Psoas muscle (tissue), 8 donors: ENCODE results near the gene RHOT2. TPM values are rescaled to one million over a fixed set of nuclear protein-coding genes. Genes with fewer than 3 reads are reported as not detected.
A peak's percentile ranks its signal among the peaks of the same experiment; 100 is the strongest.

Experiments used
- ATAC-seq, 4 donors: fragments of 200-7000 bp; cut with Tn5 transposase; one replicate each; pipeline ENCODE4 v1.9.1; 2020; ENCODE audit warnings: moderate library complexity in 3 of 4, mild to moderate bottlenecking in 2 of 4
- DNase-seq, 2 donors: peaks; one replicate each; pipeline ENCODE4 v3.0.0-alpha.2; 2020
- H3K27ac ChIP-seq: fragments of 200-600 bp; one replicate; pipeline ENCODE4 v1.8.0; 2022
- H3K27me3 ChIP-seq, 3 donors: fragments of 200-600 bp in 1 of 3; one replicate each; pipeline versions ENCODE4 v1.6.1 to v1.8.0; 2013 to 2022; ENCODE audit warnings: low read length in 2 of 3, mild to moderate bottlenecking in 2 of 3, moderate library complexity in 1 of 3; ENCODE audit not compliant: insufficient read depth in 3 of 3
- H3K36me3 ChIP-seq, 2 donors: fragments of 200-600 bp in 1 of 2; one replicate each; pipeline versions ENCODE4 v1.6.1 to v1.8.0; 2013 to 2022; ENCODE audit warnings: low read depth in 1 of 2, mild to moderate bottlenecking in 1 of 2, moderate library complexity in 1 of 2; ENCODE audit not compliant: insufficient read depth in 1 of 2
- H3K4me1 ChIP-seq: fragments of 200-600 bp; one replicate; pipeline ENCODE4 v1.8.0; 2022
- H3K4me3 ChIP-seq: fragments of 200-600 bp; one replicate; pipeline ENCODE4 v1.8.0; 2022; ENCODE audit warnings: mild to moderate bottlenecking
- H3K9me3 ChIP-seq: fragments of 200-600 bp; one replicate; pipeline ENCODE4 v1.8.0; 2022
- WGBS, 3 donors: extraction: QIAGEN DNeasy Blood & Tissue Kit; methylation state at CpG; one replicate each; pipeline versions ENCODE4 v1.1.6 to v1.1.7; 2013; 5-methylcytosine and 5-hydroxymethylcytosine counted together
- intact Hi-C, 2 donors: fragments of 100-400 bp; cut with DNase I; formaldehyde crosslinking; loops; one replicate each; pipeline versions ENCODE4 v1.11.0 to v1.14.2; 2022
- polyA plus RNA-seq, 3 donors: library from polyadenylated mRNA; stranded (reverse); fragments of 200-250 nt; gene quantifications; one replicate each; pipeline ENCODE4 v1.2.3, GENCODE V29; 2013
- total RNA-seq, 4 donors: library from RNA; stranded (reverse); fragmentation: NEBNext Ultra II Directional in 2 of 4; extraction: Animal tissue kit (Norgen Biotek cat#: 25700) in 2 of 4; gene quantifications; one replicate each; pipeline versions ENCODE4 v1.2.1 to v1.2.4, GENCODE V29; 2021 to 2023
- TF ChIP-seq, protein P1 (sequence below): fragments of 200-600 bp; IDR thresholded peaks from one replicate; pipeline ENCODE4 v1.8.0; 2022; ENCODE audit warnings: antibody characterized with exemption
- donor health status: healthy with polysubstance abuse.
- donor health status: DM: no; HTN: no; CAD: no; lungs with moderate emphysema.
- donor health status: Bipolar disorder and iron deficiency.
- donor health status: healthy.
- donor health status: DM: yes; HTN: yes; CAD: no.
- donor health status: DM: no; HTN: no; CAD: no.
- donor health status: DM: no; HTN: no; CAD: no.
- donor health status: DM: yes; HTN: yes; CAD: no.

RHOT2 gene
- total and polyA plus RNA-seq, 7 donors = 38.8 to 75.8 (median 52.3) TPM

DNA sequence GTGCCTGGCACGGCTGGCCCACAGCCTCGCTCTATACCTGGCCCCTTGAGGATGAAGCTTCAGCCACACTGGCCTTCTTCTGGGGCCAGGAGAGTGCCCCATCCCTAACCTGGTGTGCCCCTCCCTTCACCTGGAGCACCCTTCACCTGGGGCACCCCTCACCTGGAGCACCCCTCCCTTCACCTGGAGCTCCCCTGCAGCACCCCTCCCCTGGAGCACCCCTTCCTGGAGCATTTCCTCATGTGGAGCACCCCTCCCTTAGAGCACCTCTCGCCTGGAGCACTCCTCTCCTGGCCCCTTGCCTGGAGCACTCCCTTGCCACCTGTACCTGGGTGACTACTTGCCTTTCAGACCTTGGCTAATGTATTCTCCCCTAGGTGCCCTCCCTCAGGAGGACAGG lies 40.1 kb downstream of the RHOT2 start:
- Histone ChIP-seq H3K27ac (no peak overlapping the region), H3K36me3 (no peaks in the 10 kb centered on the region), H3K4me1 (no peaks in the 10 kb centered on the region), H3K9me3 (no peaks in the 10 kb centered on the region), H3K27me3 (peaks cover 0 to 79% (median 46%) of the 10 kb centered on the region in 3 donors), H3K4me3 (no peak overlapping the region)
- TF ChIP-seq, protein P1, sequence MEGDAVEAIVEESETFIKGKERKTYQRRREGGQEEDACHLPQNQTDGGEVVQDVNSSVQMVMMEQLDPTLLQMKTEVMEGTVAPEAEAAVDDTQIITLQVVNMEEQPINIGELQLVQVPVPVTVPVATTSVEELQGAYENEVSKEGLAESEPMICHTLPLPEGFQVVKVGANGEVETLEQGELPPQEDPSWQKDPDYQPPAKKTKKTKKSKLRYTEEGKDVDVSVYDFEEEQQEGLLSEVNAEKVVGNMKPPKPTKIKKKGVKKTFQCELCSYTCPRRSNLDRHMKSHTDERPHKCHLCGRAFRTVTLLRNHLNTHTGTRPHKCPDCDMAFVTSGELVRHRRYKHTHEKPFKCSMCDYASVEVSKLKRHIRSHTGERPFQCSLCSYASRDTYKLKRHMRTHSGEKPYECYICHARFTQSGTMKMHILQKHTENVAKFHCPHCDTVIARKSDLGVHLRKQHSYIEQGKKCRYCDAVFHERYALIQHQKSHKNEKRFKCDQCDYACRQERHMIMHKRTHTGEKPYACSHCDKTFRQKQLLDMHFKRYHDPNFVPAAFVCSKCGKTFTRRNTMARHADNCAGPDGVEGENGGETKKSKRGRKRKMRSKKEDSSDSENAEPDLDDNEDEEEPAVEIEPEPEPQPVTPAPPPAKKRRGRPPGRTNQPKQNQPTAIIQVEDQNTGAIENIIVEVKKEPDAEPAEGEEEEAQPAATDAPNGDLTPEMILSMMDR = no peak
- 52 to 67% (median 60%) methylated on average over 3 of the region's 3 CpGs for WGBS, 3 donors
- intact Hi-C loops = no loop called here
- ATAC-seq (no peak), DNase-seq (no peak)

DNA sequence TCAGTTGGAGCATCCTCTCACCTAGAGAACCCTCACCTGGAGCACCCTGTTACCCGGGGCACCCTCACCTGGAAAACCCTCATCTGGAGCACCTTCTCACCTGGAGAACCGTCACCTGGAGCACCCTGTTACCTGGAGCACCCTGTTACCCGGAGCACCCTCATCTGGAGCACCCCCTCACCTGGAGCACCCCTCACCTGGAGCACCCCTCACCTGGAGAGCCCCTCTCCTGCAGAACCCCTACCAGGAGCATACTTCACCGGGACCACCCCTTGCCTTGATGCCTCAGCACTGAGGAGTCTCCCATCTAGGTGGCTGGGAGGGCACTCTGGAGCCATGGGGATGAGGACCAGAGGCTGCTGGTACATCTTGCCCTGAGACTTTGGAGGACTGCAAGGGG lies 41.0 kb downstream of the RHOT2 start:
- H3K9me3 ChIP-seq = no peaks in the 10 kb centered on the region
- 60 to 73% (median 63%) methylated on average over 3 to 4 of the region's 4 CpGs for WGBS, 3 donors
- H3K36me3 ChIP-seq = no peaks in the 10 kb centered on the region
- H3K27me3 ChIP-seq = peaks cover 0 to 70% (median 39%) of the 10 kb centered on the region in 3 donors
- no peaks in the 10 kb centered on the region for H3K4me1 ChIP-seq
- no peak overlapping the region for H3K4me3 ChIP-seq
- H3K27ac ChIP-seq = no peak overlapping the region
- TF ChIP-seq, protein P1 = no peak
- ATAC-seq (no peak), DNase-seq (no peak)
- intact Hi-C loops = no loop called here

DNA sequence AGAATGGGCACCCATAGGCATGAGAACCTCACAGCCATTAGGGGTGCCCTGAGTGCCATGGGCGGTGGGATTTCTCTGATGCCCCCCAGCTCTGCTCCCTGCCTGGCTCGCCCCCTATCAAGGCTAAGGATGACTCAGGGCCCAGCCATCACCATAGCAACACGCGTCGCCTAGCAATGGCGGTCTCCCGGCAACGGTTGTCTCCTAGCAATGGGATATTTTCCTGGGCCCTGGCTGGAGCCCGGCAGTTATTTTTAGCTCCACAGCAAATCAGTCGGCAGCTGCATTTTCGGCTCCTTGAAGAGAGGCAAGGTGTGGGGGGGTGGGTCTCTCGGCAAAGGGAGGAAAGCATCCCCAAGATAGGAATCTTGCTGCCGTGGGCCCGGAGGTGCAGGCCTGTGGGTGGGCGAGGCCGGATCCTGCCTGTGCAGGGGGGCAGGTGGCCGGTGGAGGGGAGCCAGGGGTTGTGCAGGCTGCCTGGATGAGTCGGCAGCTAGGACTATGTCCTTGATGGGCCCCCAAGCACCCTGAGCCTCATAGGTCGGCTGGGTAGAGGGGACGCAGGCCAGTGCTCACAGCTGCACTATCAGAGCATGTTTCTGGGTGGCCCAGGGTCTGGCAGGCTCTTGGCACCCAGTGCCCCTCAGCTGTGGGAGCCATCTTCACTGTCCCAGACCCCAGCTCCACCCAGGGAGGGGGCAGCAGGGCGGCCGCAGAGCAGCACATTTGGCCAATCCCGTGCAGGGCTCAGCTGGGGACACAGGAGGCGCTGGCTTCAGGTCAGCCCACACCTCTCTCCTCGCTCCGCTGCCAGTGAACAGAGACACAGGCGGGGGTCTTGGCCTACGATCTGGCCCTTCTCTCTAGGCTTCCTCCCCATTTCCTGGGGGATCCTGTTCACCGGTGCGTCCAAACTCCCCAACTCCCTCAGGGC lies 41.9 kb downstream of the RHOT2 start:
- WGBS, 3 donors = 13 to 17% (median 15%) methylated on average over 26 to 30 of the region's 30 CpGs
- Histone ChIP-seq H3K4me3 (no peak overlapping the region), H3K36me3 (no peaks in the 10 kb centered on the region), H3K9me3 (no peaks in the 10 kb centered on the region), H3K27me3 (peaks cover 0 to 61% (median 37%) of the 10 kb centered on the region in 3 donors), H3K4me1 (no peaks in the 10 kb centered on the region), H3K27ac (no peak overlapping the region)
- peak in 1 of 4 donors; percentile 27 for ATAC-seq
- TF ChIP-seq, protein P1 = no peak
- intact Hi-C loops = loop anchor here (2.0 to 5.0 kb wide), 4 partner anchors 75 to 347 kb away; partner anchors contain the start of genes CHTF18 (in 1 of the 2) and RPUSD1 (in 1 of the 2)
- no peak for DNase-seq

DNA sequence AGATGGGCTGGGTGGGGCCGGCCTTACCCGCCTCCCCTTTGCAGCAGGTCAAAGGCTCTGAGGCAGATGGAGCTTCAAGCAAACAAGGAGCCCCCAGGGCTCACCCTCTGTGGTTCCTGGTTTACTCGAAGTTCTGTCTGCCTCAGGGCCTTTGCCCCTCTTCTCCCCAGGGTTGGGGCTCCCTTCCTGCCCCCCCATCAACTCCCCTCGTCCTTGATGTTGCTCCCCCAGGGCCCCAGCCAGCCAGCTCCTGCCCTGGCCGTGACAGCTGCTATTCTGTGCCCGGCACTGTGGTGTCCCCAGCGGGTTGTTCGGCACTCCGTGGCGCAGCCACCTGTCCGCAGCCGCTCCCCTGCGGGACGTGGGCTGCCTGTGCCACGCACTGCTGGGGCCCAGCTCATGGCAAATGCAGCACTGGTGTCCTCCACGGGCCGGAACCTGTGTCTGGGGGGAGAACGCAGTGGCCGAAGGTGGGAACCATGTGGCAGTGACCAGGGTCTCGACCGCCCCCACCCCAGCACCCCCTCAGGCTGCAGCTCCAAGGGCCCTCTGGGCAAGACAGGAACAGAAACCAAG lies 42.7 kb downstream of the RHOT2 start:
- WGBS, 3 donors = 43 to 52% (median 44%) methylated on average over 21 of the region's 21 CpGs

More for the DNA sequence above, 42.7 kb downstream of the RHOT2 start:
- intact Hi-C loops = loop anchor here (1.0 to 5.0 kb wide), 5 partner anchors 31 to 347 kb away; partner anchors contain the start of genes CHTF18 (in 1 of the 2) and RPUSD1 (in 1 of the 2)
- DNase-seq = no peak
- Histone ChIP-seq H3K9me3 (no peaks in the 10 kb centered on the region), H3K4me3 (no peak overlapping the region), H3K36me3 (no peaks in the 10 kb centered on the region), H3K27me3 (peaks cover 0 to 54% (median 33%) of the 10 kb centered on the region in 3 donors), H3K27ac (no peak overlapping the region), H3K4me1 (no peaks in the 10 kb centered on the region)
- TF ChIP-seq, protein P1 = no peak
- ATAC-seq = no peak
